ENCODE results near the gene USP35.
"Not testable (repeated sequence)": the region's sequence is repeated elsewhere in the genome, so short reads cannot be mapped to it uniquely, and the experiment has no call there.

Gene USP35

DNA sequence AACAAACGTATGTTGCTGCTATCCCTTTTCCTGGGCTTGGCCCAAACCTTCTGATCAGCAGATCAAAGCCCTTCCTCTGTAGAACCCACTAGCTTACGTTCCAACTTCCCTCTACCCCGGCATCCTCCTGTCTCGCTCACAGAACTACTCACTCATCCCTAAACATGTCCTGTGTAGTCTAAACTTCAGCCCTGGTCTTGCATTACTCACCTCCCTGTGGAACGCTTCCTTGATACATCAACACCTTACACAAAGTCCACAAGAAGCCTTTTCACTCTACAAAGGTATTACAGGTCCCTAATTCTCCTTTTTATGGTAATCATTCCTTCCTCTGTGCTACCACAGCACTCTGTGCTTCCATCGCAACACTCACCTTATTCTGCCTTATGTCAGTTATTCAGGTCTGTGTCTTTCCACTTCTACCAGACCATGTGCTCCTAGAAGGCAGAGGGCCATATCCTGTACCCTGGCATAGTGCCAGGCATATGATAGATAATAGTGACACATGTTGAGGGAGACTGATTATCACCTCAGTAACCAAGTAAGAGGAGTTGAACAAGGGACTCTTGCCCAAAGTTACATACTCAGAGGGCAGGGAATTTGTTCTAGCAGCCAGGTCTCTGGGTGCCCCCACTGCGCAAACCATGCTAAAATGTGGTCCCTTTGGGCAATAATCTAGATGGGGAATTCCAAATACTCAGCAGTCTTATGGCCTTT is 41.6 kb downstream of the USP35 start:
- CTCF ChIA-PET = no interaction called here
- no peak for TF ChIP-seq ZNF384 (IDR thresholded peaks at IDR 0.05)
- TF ChIP-seq, protein P1, sequence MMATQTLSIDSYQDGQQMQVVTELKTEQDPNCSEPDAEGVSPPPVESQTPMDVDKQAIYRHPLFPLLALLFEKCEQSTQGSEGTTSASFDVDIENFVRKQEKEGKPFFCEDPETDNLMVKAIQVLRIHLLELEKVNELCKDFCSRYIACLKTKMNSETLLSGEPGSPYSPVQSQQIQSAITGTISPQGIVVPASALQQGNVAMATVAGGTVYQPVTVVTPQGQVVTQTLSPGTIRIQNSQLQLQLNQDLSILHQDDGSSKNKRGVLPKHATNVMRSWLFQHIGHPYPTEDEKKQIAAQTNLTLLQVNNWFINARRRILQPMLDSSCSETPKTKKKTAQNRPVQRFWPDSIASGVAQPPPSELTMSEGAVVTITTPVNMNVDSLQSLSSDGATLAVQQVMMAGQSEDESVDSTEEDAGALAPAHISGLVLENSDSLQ (IDR thresholded peaks at IDR 0.05) = no peak
- TF ChIP-seq L3MBTL2 (conservative IDR thresholded peaks at IDR 0.05) = no peak
- no peak for TF ChIP-seq ELF4 (IDR thresholded peaks at IDR 0.05)
- no peak for TF ChIP-seq CTBP1 (IDR thresholded peaks at IDR 0.05; ENCODE audit: borderline replicate concordance)
- TF ChIP-seq SP1 (IDR thresholded peaks at IDR 0.05) = no peak
- TF ChIP-seq ARNT (IDR thresholded peaks at IDR 0.05) = no peak
- no peak for TF ChIP-seq LEF1 (IDR thresholded peaks at IDR 0.05; ENCODE audit: borderline replicate concordance)
- TF ChIP-seq FOXM1 (IDR thresholded peaks at IDR 0.05; ENCODE audit: borderline replicate concordance) = no peak
- no peak for TF ChIP-seq NFRKB (IDR thresholded peaks at IDR 0.05)
- POLR2A ChIA-PET = no interaction called here
- no peak for DNase-seq (ENCODE audit: extremely low spot score)

DNA sequence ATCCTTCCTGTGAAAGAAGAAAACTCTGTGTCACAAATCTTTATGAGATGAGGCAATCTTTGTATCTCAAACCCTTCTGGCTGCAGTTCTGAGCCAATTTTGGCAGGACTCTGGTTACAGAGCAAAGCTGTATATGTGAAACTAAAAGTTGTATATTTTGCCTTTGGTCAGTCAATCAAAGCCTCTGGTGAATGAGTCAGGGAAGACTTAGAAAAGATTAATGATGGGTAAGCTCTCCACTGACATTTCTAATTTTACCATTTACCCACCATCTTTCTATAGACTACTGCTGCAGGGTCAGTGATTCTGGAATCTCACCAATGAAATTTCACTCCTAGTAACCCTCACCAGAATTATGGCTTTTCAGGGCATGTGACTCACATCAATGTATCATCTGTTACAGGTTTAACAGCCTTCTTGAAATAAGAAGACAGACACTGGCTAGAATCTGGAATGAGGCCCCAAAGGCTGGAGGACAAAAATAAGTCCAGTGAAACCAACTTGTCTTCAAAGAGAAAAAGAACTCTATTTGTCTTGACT is 43.3 kb downstream of the USP35 start:
- POLR2A ChIA-PET = no interaction called here
- no peak for DNase-seq (ENCODE audit: extremely low spot score)
- CTCF ChIA-PET = no interaction called here
- TF ChIP-seq BHLHE40 (IDR thresholded peaks at IDR 0.05; ENCODE audit: borderline replicate concordance) (no peak), FOXA1 (IDR thresholded peaks at IDR 0.05) (no peak), FOXK2 (IDR thresholded peaks at IDR 0.05) (no peak), ELF4 (IDR thresholded peaks at IDR 0.05) (no peak), CTBP1 (IDR thresholded peaks at IDR 0.05; ENCODE audit: borderline replicate concordance) (no peak), L3MBTL2 (conservative IDR thresholded peaks at IDR 0.05) (no peak), NFRKB (IDR thresholded peaks at IDR 0.05) (no peak), HDGF (IDR thresholded peaks at IDR 0.05; ENCODE audit: borderline replicate concordance) (no peak), ZNF384 (IDR thresholded peaks at IDR 0.05) (no peak), ARNT (IDR thresholded peaks at IDR 0.05) (no peak), FOXM1 (IDR thresholded peaks at IDR 0.05; ENCODE audit: borderline replicate concordance) (no peak), TARDBP (IDR thresholded peaks at IDR 0.05) (no peak), SUZ12 (IDR thresholded peaks at IDR 0.05) (no peak), LEF1 (IDR thresholded peaks at IDR 0.05; ENCODE audit: borderline replicate concordance) (no peak), SP1 (IDR thresholded peaks at IDR 0.05) (no peak)
- TF ChIP-seq, protein P1 (IDR thresholded peaks at IDR 0.05) = no peak

DNA sequence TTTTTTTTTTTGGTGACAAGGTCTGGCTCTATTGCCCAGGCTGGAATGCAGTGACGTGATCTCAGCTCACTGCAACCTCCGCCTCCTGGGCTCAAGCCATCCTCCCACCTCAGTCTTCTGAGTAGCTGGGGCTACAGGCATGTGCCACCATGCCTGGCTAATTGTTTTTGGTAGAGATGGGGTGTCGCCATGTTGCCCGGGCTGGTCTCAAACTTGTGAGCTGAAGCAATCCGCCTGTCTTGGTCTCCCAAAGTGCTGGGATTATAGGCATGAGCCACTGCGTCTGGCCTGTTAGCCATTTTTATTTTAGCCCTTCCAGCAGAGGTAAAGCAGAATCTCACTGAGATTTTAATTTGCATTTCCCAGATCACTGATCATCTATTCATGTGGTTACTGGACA is 44.3 kb downstream of the USP35 start:
- POLR2A ChIA-PET; CTCF ChIA-PET; DNase-seq (ENCODE audit: extremely low spot score): not testable (repeated sequence)

DNA sequence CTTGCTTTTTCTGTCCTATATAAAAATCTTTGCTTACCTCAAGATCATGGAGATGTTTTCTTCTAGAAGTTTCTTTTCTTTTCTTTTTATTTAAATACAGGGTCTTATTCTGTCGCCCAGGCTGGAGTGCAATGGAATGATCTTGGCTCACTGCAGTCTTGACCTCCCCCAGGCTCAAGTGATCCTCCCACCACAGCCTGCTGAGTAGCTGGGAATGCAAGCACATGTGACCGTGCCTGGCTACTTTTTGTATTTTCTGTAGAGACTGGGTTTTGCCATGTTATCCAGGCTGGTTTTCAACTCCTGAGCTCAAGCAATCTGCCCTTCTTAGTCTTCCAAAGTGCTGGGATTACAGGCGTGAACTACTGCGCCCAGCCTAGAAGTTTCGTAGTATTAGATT is 45.3 kb downstream of the USP35 start:
- ChIA-PET POLR2A (no interaction called here), CTCF (interaction anchor here (0.6 kb wide), 1 partner anchor 18 kb away, joined by 3 read pairs; no protein-coding TSS in a partner anchor)
- DNase-seq (ENCODE audit: extremely low spot score) = no peak
- no peak for TF ChIP-seq SP1 (IDR thresholded peaks at IDR 0.05)
- TF ChIP-seq ELF4 (IDR thresholded peaks at IDR 0.05) = no peak
- no peak for TF ChIP-seq TARDBP (IDR thresholded peaks at IDR 0.05)
- TF ChIP-seq, protein P1 (IDR thresholded peaks at IDR 0.05) = no peak
- TF ChIP-seq L3MBTL2 (conservative IDR thresholded peaks at IDR 0.05) = no peak
- no peak for TF ChIP-seq ARNT (IDR thresholded peaks at IDR 0.05)
- no peak for TF ChIP-seq NFRKB (IDR thresholded peaks at IDR 0.05)
- TF ChIP-seq BHLHE40 (IDR thresholded peaks at IDR 0.05; ENCODE audit: borderline replicate concordance) = no peak
- no peak for TF ChIP-seq LEF1 (IDR thresholded peaks at IDR 0.05; ENCODE audit: borderline replicate concordance)
- no peak for TF ChIP-seq HDGF (IDR thresholded peaks at IDR 0.05; ENCODE audit: borderline replicate concordance)
- no peak for TF ChIP-seq FOXA1 (IDR thresholded peaks at IDR 0.05)
- TF ChIP-seq FOXM1 (IDR thresholded peaks at IDR 0.05; ENCODE audit: borderline replicate concordance) = no peak

DNA sequence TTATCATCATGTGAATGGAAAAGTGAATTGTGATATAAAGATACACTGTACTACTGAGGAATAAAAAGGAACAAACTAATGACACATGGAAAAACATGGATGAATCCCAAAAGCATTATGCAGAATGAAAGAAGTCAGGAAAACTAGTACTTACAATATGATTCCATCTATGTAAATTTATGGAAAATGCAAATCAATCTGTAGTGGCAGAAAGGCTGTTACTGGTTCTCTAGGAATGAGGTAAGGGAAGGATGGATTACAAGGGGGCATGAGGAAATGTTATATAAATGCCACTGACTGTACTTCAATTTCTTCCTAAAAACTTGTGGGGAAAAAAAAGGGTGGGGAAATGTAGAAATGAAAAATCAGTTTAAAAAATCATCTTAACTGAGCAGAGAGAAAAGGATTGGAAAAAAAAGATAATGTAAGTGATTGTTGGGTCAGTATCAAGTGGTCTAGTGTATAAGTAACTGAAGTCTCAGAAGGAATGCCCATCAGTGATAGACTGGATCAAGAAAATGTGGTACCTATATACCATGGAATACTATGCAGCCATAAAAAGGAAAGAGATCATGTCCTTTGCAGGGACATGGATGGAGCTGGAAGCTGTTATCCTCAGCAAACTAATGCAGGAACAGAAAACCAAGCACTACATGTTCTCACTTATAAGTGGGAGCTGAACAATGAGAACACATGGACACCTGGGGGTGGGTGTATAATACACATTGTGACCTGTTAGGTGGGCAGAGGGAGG is 48.8 kb downstream of the USP35 start:
- CTCF ChIA-PET = interaction anchor here (0.7 kb wide), 1 partner anchor 136 kb away, joined by 3 read pairs; no protein-coding TSS in a partner anchor
- TF ChIP-seq ELF4 (IDR thresholded peaks at IDR 0.05) (no peak), FOXA1 (IDR thresholded peaks at IDR 0.05) (no peak), SUZ12 (IDR thresholded peaks at IDR 0.05) (no peak), HDGF (IDR thresholded peaks at IDR 0.05; ENCODE audit: borderline replicate concordance) (no peak), FOXK2 (IDR thresholded peaks at IDR 0.05) (no peak), L3MBTL2 (conservative IDR thresholded peaks at IDR 0.05) (no peak)
- no peak for DNase-seq (ENCODE audit: extremely low spot score)
- POLR2A ChIA-PET = no interaction called here

DNA sequence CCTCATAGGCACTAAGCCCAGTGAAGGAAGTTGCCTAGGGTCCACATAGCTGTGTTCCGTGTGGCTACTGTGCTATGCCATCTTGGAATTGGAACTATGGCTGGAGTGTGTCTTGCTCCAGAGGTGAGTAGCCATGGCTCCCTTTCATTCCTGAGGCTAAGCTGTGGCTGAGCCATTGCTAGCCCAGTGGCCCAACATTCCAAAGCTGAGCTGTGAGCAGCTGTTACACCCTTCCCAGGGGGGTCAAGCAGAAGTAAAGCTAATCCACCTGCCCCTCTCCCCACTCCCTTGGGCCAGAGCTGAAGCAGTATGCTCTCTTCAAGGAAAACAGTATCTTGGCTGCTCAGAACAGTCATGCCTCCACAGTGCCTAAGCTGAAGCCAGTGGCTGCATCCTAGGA is 51.1 kb downstream of the USP35 start:
- ChIA-PET CTCF (no interaction called here), POLR2A (no interaction called here)
- no peak for DNase-seq (ENCODE audit: extremely low spot score)
- no peak for TF ChIP-seq FOXK2 (IDR thresholded peaks at IDR 0.05)
- TF ChIP-seq SUZ12 (IDR thresholded peaks at IDR 0.05) = no peak
- no peak for TF ChIP-seq ELF4 (IDR thresholded peaks at IDR 0.05)
- no peak for TF ChIP-seq LEF1 (IDR thresholded peaks at IDR 0.05; ENCODE audit: borderline replicate concordance)
- no peak for TF ChIP-seq SP1 (IDR thresholded peaks at IDR 0.05)
- no peak for TF ChIP-seq FOXA1 (IDR thresholded peaks at IDR 0.05)
- no peak for TF ChIP-seq CTBP1 (IDR thresholded peaks at IDR 0.05; ENCODE audit: borderline replicate concordance)
- TF ChIP-seq HDGF (IDR thresholded peaks at IDR 0.05; ENCODE audit: borderline replicate concordance) = no peak
